Spleen (tissue), 3 donors: ENCODE data around the gene CIC.

ENCODE experiments used
- POLR2A ChIP-seq, 3 donors: fragments of 450-650 bp; IDR thresholded peaks; one replicate each; pipeline ENCODE4 v1.5.1; 2017; ENCODE audit warnings: antibody characterized with exemption in 3 of 3, mild to moderate bottlenecking in 1 of 3
- POLR2AphosphoS5 ChIP-seq, 3 donors: sonication (generic); formaldehyde crosslinking; IDR thresholded peaks; one replicate each; pipeline ENCODE4 v1.5.1; 2017; ENCODE audit warnings: antibody characterized with exemption in 3 of 3

DNA sequence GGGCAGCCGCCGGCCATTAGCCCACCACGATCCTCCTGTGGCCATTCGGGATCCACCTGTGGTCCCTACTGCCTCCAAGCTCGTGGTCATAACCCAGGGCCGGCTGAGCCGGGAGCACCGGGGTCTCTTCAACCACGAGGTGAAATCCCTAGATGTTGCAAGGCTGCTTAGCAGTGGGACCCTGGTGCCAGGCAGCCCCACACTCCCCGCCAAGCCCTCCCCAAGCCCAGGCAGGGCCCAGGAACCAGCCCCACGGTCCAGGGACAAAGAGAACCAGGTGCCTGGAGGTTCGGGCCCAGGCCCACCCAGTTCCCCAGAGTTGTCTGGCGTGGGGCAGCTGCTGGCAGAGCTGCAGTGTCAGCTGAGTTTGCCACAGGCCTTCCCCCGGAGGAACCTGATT is 40.6 kb downstream of the CIC start:
- TF ChIP-seq POLR2A (IDR thresholded peaks at IDR 0.05), result no peak
- TF ChIP-seq POLR2AphosphoS5 (IDR thresholded peaks at IDR 0.05), result no peak
